Measurements from ENCODE around the gene STK32C. TPM values are rescaled to one million over a fixed set of nuclear protein-coding genes. Genes with fewer than 3 reads are reported as not detected.
A peak's percentile ranks its signal among the peaks of the same experiment; 100 is the strongest.

Gene STK32C
- total and polyA plus RNA-seq, 8 donors, result 9.9 to 18.2 (median 11.6) TPM

DNA sequence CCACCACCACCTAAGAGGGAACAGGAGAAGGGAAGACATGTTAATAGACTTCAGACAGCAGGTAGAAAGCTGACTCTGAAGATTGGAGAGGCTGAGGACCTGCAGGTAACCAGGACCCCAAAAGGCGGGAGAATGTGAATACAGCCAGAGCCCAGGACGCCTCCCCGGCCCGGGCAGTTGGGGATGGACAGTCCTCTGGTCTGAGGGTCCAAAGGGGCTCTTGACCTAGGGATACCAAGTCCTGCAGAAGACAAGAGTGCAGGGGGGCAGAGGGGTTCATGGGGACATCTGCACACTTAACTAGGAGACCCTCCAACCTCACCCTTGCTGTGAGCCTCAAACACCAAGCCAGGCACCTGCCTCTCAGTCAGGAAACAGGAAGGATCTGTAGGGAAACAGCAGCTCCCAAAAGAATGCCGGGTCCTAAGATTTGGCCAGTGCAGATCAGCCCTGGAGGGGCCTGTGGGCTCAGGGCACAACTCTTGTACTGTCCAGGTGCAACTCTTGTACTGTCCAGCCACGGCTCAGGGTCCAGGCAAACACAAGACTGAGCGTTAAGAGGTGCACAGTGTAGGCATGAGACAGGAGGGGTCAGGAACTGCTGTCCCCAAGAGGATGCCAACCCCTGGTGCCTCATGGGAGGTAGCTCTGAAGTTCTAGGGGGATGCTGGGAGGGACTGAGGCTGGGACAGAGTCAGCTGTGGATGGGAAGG, 2.3 kb upstream of the STK32C start:
- no peak for ATAC-seq
- TF ChIP-seq, protein P1, sequence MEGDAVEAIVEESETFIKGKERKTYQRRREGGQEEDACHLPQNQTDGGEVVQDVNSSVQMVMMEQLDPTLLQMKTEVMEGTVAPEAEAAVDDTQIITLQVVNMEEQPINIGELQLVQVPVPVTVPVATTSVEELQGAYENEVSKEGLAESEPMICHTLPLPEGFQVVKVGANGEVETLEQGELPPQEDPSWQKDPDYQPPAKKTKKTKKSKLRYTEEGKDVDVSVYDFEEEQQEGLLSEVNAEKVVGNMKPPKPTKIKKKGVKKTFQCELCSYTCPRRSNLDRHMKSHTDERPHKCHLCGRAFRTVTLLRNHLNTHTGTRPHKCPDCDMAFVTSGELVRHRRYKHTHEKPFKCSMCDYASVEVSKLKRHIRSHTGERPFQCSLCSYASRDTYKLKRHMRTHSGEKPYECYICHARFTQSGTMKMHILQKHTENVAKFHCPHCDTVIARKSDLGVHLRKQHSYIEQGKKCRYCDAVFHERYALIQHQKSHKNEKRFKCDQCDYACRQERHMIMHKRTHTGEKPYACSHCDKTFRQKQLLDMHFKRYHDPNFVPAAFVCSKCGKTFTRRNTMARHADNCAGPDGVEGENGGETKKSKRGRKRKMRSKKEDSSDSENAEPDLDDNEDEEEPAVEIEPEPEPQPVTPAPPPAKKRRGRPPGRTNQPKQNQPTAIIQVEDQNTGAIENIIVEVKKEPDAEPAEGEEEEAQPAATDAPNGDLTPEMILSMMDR (IDR thresholded peaks at IDR 0.05), result no peak
- Histone ChIP-seq H3K27ac (no peak overlapping the region), H3K4me1 (peaks cover 9 to 23% of the 10 kb centered on the region in 2 donors), H3K4me3 (no peak overlapping the region), H3K27me3 (peaks cover 0 to 38% of the 10 kb centered on the region in 2 donors), H3K36me3 (no peaks in the 10 kb centered on the region), H3K9me3 (no peaks in the 10 kb centered on the region)
- peak in 1 of 4 donors; percentile 28 for DNase-seq
- intact Hi-C loops (cut with DNase I), result no loop called here

DNA sequence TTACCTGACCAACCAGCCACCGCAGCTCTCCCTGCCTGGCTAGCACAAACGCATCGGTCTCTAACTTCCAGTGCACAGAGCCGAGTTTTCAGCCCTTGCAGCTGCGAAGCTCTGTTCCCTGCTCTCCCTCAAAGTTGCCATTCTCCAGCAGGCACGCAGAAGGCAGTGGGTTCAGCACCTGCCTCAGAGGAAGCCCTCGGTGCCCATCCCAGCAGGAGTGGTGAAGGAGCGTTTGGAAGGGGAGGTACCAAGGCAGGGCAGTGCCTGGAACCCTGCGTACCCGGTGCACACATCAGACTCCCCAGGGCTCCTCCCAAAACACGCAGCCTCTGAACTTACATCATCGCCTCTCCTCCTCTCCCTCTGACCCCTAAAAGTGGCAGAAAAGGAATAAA, 1.7 kb upstream of the STK32C start:
- Histone ChIP-seq H3K36me3 (no peaks in the 10 kb centered on the region), H3K4me3 (no peak overlapping the region), H3K4me1 (peaks cover 9 to 23% of the 10 kb centered on the region in 2 donors), H3K9me3 (no peaks in the 10 kb centered on the region), H3K27ac (no peak overlapping the region), H3K27me3 (peaks cover 0 to 38% of the 10 kb centered on the region in 2 donors)
- ATAC-seq (no peak), DNase-seq (no peak)
- TF ChIP-seq, protein P1 (IDR thresholded peaks at IDR 0.05), result no peak
- intact Hi-C loops (cut with DNase I), result no loop called here

DNA sequence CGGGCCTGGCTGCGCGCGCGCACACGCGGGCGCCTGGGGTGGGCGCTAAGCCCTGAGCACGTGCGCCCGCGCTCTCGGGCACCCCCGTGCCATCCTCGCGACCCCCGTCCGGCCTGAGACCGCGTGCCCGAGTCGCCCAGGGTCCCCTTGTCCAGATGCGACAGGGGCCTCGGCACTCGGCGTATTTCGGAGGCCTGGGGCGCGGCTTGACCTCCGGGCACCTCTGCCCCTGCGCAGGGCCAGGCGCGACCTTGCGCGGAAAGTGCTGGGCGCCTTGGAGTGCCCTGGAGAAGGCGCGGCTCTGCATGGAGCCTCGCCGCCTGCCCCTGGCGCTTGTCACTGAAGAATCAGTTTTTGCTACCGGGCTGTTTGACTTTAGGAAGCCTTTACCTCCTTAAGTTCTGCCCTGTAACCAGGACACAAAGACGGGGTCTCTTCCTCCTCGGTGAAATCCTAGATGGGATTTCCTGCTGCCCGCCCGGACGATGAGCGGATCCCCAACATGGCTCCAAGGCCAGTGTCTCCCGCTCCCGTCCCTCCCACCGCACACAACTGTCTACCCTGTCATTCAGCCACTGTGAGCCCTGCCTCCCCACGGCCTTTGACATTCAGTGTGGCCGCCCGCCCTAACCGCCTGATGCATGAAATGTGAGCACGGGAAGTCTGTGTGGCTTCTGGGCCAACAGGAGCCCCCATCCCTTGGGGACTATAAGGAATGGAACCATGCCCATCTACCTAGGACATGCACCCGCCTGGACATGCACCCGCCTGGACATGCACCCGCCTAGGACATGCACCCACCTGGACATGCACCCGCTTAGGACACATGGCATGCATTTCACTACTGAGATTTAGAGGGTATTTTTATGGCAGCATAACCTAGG, 1.1 kb upstream of the STK32C start:
- H3K36me3 ChIP-seq, result no peaks in the 10 kb centered on the region
- TF ChIP-seq, protein P1 (IDR thresholded peaks at IDR 0.05), result no peak
- intact Hi-C loops (cut with DNase I), result no loop called here
- H3K9me3 ChIP-seq, result no peaks in the 10 kb centered on the region
- peaks cover 0 to 38% of the 10 kb centered on the region in 2 donors for H3K27me3 ChIP-seq
- DNase-seq, result peak in 1 of 4 donors; percentile 37
- peak overlapping the region; percentile 17 to 80 for H3K27ac ChIP-seq
- peaks cover 9 to 23% of the 10 kb centered on the region in 2 donors for H3K4me1 ChIP-seq
- peak; percentile 9 for ATAC-seq
- H3K4me3 ChIP-seq, result peak overlapping the region; percentile 87 to 92

DNA sequence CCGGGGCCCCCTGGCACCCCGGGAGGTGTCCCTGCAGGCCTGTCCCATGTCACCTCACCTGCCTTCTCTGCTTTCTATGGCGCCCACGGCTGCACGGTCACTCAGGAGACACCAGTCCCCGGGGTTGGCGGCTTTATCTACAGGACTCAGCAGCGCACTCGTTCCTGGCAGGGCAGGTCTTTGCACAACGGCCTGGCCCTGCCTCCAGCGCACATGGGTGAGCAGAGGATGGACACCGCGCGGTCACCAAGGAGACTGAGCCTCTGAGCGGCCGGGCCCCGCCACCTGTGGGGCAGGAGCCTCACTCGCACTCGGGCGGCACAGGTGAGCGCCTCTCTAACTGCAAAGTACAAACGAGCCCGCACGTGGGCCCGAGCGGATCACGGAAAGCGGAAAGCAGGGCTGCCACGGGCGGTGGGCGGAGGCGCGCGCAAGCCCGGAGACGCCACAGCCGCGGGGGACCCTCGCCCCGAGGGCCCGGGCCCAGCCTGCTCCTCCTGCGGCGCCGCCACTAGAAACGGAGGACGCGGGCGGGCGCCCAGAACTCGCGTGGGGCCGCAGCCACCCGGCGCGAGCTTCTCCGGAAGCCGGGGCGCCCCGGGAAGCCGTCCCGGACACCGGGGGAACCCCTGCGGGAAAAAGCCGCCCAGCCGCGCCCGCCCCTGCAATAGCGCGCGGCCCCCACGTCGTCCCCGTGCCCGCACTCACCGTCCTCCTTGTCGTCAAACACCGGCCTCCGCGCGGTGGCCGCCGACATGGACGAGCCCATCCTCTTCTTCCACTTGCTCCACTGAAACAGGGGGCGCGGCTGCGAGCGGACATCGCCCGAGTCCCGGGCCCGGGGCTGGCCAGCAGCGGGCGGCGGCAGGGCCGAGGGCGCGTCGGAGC, 642 bp downstream of the STK32C start:
- DNase-seq, result peak in 2 of 4 donors; percentile 65 to 90
- Histone ChIP-seq H3K9me3 (no peaks in the 10 kb centered on the region), H3K4me1 (peaks cover 9 to 23% of the 10 kb centered on the region in 2 donors), H3K36me3 (no peaks in the 10 kb centered on the region), H3K27me3 (peaks cover 0 to 38% of the 10 kb centered on the region in 2 donors), H3K4me3 (peak overlapping the region; percentile 87 to 92), H3K27ac (no peak overlapping the region)
- peak; percentile 40 for ATAC-seq
- intact Hi-C loops (cut with DNase I), result no loop called here
- TF ChIP-seq, protein P1 (IDR thresholded peaks at IDR 0.05), result no peak

Data from left lung (tissue), 10 donors.